Measurements from ENCODE around the gene CSK.

DNA sequence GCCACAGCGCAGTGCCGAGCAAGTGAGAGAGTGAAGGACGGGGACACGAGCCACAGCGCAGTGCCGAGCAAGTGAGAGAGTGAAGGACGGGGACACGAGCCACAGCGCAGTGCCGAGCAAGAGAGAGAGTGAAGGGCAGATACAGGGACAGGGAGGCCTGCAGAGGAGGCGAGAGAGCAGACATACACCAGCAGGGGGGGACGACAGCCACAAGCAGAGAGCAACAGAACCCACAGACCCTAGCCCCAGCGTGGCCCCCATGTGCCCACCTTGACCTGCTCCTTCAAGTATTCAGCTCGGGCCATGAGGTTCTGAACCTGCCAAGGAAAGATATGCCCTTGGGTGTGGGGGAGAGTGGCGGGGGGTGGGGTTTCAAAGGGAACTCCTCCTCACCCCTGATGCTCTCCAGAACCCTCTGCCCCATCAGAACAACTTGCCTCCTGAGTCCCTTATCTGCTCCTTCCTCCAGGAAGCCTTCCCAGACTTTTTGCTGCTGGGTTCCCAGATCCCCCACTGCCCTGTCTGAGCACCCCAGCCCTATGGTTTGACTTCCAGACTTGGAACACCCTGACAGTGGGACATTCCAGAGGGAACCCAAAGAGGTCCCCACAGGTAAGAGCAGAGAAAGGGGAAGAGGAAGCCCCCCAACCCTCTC, 55.7 kb downstream of the CSK start:
- TF ChIP-seq, protein P1, sequence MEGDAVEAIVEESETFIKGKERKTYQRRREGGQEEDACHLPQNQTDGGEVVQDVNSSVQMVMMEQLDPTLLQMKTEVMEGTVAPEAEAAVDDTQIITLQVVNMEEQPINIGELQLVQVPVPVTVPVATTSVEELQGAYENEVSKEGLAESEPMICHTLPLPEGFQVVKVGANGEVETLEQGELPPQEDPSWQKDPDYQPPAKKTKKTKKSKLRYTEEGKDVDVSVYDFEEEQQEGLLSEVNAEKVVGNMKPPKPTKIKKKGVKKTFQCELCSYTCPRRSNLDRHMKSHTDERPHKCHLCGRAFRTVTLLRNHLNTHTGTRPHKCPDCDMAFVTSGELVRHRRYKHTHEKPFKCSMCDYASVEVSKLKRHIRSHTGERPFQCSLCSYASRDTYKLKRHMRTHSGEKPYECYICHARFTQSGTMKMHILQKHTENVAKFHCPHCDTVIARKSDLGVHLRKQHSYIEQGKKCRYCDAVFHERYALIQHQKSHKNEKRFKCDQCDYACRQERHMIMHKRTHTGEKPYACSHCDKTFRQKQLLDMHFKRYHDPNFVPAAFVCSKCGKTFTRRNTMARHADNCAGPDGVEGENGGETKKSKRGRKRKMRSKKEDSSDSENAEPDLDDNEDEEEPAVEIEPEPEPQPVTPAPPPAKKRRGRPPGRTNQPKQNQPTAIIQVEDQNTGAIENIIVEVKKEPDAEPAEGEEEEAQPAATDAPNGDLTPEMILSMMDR (conservative IDR thresholded peaks at IDR 0.05; ENCODE audit: low read length): no peak
- no peak for TF ChIP-seq EZH2phosphoT487 (IDR thresholded peaks at IDR 0.05; ENCODE audit: borderline replicate concordance, low read depth, low read length)

Data from OCI-LY7 (cell line).